Left lung (tissue), 10 donors: ENCODE results near the gene RPL13. TPM values are rescaled to one million over a fixed set of nuclear protein-coding genes. Genes with fewer than 3 reads are reported as not detected.

Source experiments
- ATAC-seq: fragments of 200-7000 bp; cut with Tn5 transposase; one replicate; pipeline ENCODE4 v1.9.1; 2020; ENCODE audit warnings: moderate library complexity
- DNase-seq, 4 donors: peaks; one replicate each; pipeline ENCODE4 v3.0.0-alpha.2; 2013 to 2020
- H3K27ac ChIP-seq, 2 donors: fragments of 200-600 bp; sonication (generic) in 1 of 2; one replicate each; pipeline versions ENCODE4 v1.5.0 to v1.8.0; 2020 to 2021
- H3K27me3 ChIP-seq, 2 donors: fragments of 200-600 bp; sonication (generic) in 1 of 2; one replicate each; pipeline versions ENCODE4 v1.5.0 to v1.8.0; 2020 to 2021
- H3K36me3 ChIP-seq, 2 donors: fragments of 200-600 bp; sonication (generic) in 1 of 2; one replicate each; pipeline versions ENCODE4 v1.5.0 to v1.8.0; 2020 to 2021
- H3K4me1 ChIP-seq, 2 donors: fragments of 200-600 bp; one replicate each; pipeline ENCODE4 v1.8.0; 2021
- H3K4me3 ChIP-seq, 2 donors: fragments of 200-600 bp; sonication (generic) in 1 of 2; one replicate each; pipeline versions ENCODE4 v1.5.0 to v1.8.0; 2020 to 2021; ENCODE audit warnings: mild to moderate bottlenecking in 1 of 2
- H3K9me3 ChIP-seq, 2 donors: fragments of 200-600 bp; sonication (generic) in 1 of 2; one replicate each; pipeline versions ENCODE4 v1.5.0 to v1.8.0; 2020 to 2021
- intact Hi-C, 2 donors: fragments of 100-400 bp; cut with DNase I; formaldehyde crosslinking; loops; one replicate each; pipeline versions ENCODE4 v1.11.2 to v1.14.2; 2022
- polyA plus RNA-seq, 6 donors: library from polyadenylated mRNA; unstranded; fragments of 120-200 nt; gene quantifications; one replicate each; pipeline ENCODE4 v1.2.1, GENCODE V29; 2013; ENCODE audit not compliant: insufficient read length in 6 of 6
- total RNA-seq, 2 donors: library from RNA; stranded (reverse); fragmentation: NEBNext Ultra II Directional; extraction: Animal tissue kit (Norgen Biotek cat#: 25700); gene quantifications; one replicate each; pipeline ENCODE4 v1.2.1, GENCODE V29; 2021
- TF ChIP-seq, protein P1 (sequence below), 2 donors: fragments of 200-600 bp; sonication (generic) in 1 of 2; IDR thresholded peaks; one replicate each; pipeline versions ENCODE4 v1.5.0 to v1.8.0; 2021; ENCODE audit warnings: antibody characterized with exemption in 2 of 2
- donor health status: DM: no; HTN: yes; CAD: no.
- donor health status: DM: no; HTN: no; CAD: no.

RPL13 gene
- total and polyA plus RNA-seq, 8 donors = 1,639 to 3,194 (median 2,418) TPM

DNA sequence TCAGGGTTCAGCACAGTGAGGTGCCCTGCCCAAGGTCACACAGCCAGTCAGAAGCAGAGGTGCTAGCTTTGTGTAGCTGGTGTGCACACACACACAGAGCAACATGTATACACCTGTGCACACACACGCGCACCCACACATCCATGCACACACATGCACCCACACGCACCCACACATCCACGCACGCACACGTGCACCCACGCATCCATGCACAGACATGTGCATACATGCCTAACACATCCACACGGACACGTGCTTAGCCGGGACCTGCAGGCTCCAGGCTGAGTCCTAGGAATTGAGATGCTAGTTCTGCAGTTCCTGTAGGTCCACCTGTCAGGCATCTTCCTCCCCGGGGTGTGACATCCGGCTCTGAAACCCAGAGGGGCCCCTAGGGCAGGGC is 39.9 kb downstream of the RPL13 start:
- Histone ChIP-seq H3K36me3 (no peaks in the 10 kb centered on the region), H3K9me3 (no peaks in the 10 kb centered on the region), H3K4me3 (no peak overlapping the region), H3K4me1 (peaks cover 10 to 14% of the 10 kb centered on the region in 2 donors), H3K27me3 (peaks cover 0 to 17% of the 10 kb centered on the region in 2 donors), H3K27ac (no peak overlapping the region)
- intact Hi-C loops = no loop called here
- no peak for ATAC-seq
- TF ChIP-seq, protein P1, sequence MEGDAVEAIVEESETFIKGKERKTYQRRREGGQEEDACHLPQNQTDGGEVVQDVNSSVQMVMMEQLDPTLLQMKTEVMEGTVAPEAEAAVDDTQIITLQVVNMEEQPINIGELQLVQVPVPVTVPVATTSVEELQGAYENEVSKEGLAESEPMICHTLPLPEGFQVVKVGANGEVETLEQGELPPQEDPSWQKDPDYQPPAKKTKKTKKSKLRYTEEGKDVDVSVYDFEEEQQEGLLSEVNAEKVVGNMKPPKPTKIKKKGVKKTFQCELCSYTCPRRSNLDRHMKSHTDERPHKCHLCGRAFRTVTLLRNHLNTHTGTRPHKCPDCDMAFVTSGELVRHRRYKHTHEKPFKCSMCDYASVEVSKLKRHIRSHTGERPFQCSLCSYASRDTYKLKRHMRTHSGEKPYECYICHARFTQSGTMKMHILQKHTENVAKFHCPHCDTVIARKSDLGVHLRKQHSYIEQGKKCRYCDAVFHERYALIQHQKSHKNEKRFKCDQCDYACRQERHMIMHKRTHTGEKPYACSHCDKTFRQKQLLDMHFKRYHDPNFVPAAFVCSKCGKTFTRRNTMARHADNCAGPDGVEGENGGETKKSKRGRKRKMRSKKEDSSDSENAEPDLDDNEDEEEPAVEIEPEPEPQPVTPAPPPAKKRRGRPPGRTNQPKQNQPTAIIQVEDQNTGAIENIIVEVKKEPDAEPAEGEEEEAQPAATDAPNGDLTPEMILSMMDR (IDR thresholded peaks at IDR 0.05) = no peak
- DNase-seq = no peak

DNA sequence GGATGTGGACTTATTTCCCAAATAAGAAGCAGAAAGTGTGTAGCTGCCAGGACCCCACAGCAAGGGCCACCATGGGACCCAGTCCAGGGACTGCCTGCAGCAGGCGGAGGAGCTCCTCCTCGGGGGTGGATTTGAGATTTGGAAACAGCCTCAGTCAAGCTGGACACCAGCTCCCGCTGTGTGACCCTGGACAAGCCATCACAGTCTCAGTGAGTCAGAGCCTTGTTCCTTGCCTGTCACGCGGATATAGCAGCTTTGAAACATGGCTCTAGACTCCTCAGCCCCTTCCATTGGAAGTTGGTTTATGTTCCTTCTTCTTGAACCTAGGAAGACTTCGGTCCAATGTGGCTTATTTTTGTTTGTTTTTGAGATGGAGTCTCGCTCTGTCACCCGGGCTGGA is 40.5 kb downstream of the RPL13 start:
- Histone ChIP-seq H3K27ac (no peak overlapping the region), H3K4me3 (no peak overlapping the region), H3K36me3 (no peaks in the 10 kb centered on the region), H3K9me3 (no peaks in the 10 kb centered on the region), H3K4me1 (peaks cover 10 to 14% of the 10 kb centered on the region in 2 donors), H3K27me3 (peaks cover 0 to 17% of the 10 kb centered on the region in 2 donors)
- DNase-seq (no peak), ATAC-seq (no peak)
- intact Hi-C loops = no loop called here
- TF ChIP-seq, protein P1 (IDR thresholded peaks at IDR 0.05) = no peak

DNA sequence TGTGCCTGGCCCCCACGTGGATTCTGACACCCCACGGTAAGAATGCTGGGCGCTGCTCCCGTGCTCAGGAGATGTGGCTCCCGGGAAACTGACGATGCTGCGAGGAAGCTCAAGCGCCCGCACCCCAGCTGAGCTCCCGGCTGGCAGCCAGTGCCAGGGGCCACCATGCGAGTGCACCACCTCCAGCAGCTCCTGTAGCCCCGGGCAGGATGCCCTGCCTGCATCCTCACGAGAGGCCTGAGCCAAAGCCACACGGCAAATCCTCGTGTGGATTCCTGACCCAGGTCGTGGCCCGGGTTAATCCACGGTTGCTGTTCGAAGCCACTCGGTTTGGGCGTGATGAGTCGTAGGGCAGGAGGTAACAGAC is 41.4 kb downstream of the RPL13 start:
- H3K36me3 ChIP-seq = no peaks in the 10 kb centered on the region
- H3K27ac ChIP-seq = no peak overlapping the region
- intact Hi-C loops = no loop called here
- ATAC-seq = no peak
- no peak for DNase-seq
- TF ChIP-seq, protein P1 (IDR thresholded peaks at IDR 0.05) = no peak
- H3K4me3 ChIP-seq = no peak overlapping the region
- no peaks in the 10 kb centered on the region for H3K9me3 ChIP-seq
- peaks cover 0 to 17% of the 10 kb centered on the region in 2 donors for H3K27me3 ChIP-seq
- H3K4me1 ChIP-seq = peaks cover 10 to 14% of the 10 kb centered on the region in 2 donors

DNA sequence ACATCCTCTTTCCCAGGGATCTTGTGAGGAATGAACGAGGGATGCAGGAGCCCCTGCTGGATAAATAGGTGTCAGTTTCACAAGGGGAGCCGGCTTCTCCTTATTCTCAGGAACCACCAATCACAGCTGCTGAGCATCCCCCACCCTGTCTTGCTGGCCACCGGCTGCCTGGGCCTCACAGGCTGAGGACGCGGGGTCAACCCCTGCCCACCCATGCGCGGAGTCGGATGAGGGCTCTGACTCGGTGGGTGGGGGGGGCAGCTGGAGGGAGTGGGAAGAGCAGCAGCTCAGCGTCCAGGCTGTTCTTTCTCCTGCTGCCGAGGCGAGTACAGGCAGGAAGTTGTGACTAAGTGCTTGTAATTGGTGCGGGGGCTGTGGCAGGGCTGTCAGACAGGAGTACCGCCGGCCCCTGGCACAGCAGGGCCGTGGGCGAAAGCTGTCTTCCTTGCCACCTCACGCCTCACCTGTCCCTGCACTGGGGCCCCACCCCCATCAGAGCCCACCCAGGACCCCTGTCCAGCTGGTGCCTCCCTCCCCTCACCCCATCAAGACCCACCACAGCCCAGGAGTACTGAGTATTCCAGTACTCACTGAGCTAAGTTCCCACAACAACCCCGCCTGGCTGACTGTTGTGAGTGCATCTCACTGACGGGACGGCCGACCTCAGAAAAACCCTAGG is 41.9 kb downstream of the RPL13 start:
- peaks cover 0 to 17% of the 10 kb centered on the region in 2 donors for H3K27me3 ChIP-seq
- no peak overlapping the region for H3K27ac ChIP-seq
- ATAC-seq (peak; percentile 87), DNase-seq (peak in 1 of 4 donors; percentile 59)
- no peak overlapping the region for H3K4me3 ChIP-seq
- TF ChIP-seq, protein P1 (IDR thresholded peaks at IDR 0.05) = no peak
- intact Hi-C loops = no loop called here
- no peaks in the 10 kb centered on the region for H3K9me3 ChIP-seq
- H3K4me1 ChIP-seq = peaks cover 10 to 14% of the 10 kb centered on the region in 2 donors
- no peaks in the 10 kb centered on the region for H3K36me3 ChIP-seq

DNA sequence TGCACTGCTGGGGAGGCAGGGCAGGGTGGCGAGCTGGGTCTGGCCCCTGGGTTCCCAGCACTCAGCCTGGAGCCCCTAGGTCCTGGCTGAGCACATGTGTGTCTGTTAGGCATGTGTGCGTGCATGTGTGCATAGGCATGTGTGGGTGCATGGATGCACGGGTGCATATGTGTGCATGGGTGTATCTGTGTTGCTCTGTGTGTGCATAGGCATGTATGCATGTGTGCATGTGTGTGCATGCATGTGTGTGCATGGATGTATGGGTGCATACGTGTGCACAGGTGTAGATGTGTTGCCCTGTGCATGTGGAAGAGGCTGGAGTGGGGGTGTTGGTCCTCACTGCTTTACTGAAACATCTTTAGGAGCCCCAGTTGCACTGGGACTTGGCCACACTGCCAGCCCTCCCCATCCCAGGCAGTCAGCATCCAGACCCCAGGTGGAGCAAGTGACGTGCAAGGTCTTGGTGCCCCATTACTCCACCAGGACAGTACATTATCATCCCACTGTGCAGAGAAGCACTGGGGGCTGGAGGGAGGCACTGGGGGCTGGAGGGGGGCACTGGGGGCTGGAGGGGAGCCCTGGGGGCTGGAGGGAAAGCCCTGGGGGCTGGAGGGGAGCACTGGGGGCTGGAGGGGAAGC is 42.6 kb downstream of the RPL13 start:
- H3K4me3 ChIP-seq = no peak overlapping the region
- H3K27me3 ChIP-seq = peaks cover 0 to 17% of the 10 kb centered on the region in 2 donors
- TF ChIP-seq, protein P1 (IDR thresholded peaks at IDR 0.05) = no peak
- intact Hi-C loops = no loop called here
- peaks cover 10 to 14% of the 10 kb centered on the region in 2 donors for H3K4me1 ChIP-seq
- DNase-seq (no peak), ATAC-seq (no peak)
- no peak overlapping the region for H3K27ac ChIP-seq
- H3K36me3 ChIP-seq = no peaks in the 10 kb centered on the region
- H3K9me3 ChIP-seq = no peaks in the 10 kb centered on the region
